MM.1S (cell line): Measurements from ENCODE around the gene SIAH1.

Experiments
- DNase-seq: peaks from one replicate; pipeline ENCODE4 v3.0.0-alpha.2; 2015
- H2AFZ ChIP-seq: fragments of 300-600 bp; sonication (generic); 2 replicates; pipeline ENCODE4 v1.6.0; 2016; ENCODE audit warnings: antibody characterized with exemption, low read length
- H3F3A ChIP-seq: fragments of 300-600 bp; sonication (generic); 2 replicates; pipeline ENCODE4 v1.6.1; 2016; ENCODE audit warnings: mild to moderate bottlenecking, antibody characterized with exemption, low read length, moderate library complexity, mixed read lengths; ENCODE audit not compliant: insufficient read depth
- H3K27ac ChIP-seq: fragments of 300-600 bp; sonication (generic); 2 replicates; pipeline ENCODE4 v1.5.1; 2016; ENCODE audit warnings: mild to moderate bottlenecking, low read length
- H3K27me3 ChIP-seq: fragments of 300-600 bp; sonication (generic); replicated peaks from 2 replicates; pipeline ENCODE4 v1.6.0; 2016; ENCODE audit warnings: low read length; ENCODE audit not compliant: insufficient read depth
- H3K36me3 ChIP-seq: fragments of 300-600 bp; sonication (generic); replicated peaks from 2 replicates; pipeline ENCODE4 v1.6.1; 2016; ENCODE audit warnings: mild to moderate bottlenecking, low read length, mixed read lengths; ENCODE audit not compliant: insufficient read depth
- H3K4me1 ChIP-seq: fragments of 300-600 bp; sonication (generic); 2 replicates; pipeline ENCODE4 v1.6.1; 2016; ENCODE audit warnings: low read length, mixed read lengths
- H3K4me2 ChIP-seq: fragments of 300-600 bp; sonication (generic); 2 replicates; pipeline ENCODE4 v1.6.0; 2016; ENCODE audit warnings: low read depth, low read length
- H3K4me3 ChIP-seq: fragments of 300-600 bp; sonication (generic); 2 replicates; pipeline ENCODE4 v1.5.1; 2016; ENCODE audit warnings: low read length, mixed read lengths
- H3K79me2 ChIP-seq: fragments of 300-600 bp; sonication (generic); 2 replicates; pipeline ENCODE4 v1.6.1; 2016; ENCODE audit warnings: mixed run types, low read length, mixed read lengths
- H3K9ac ChIP-seq: fragments of 300-600 bp; sonication (generic); 2 replicates; pipeline ENCODE4 v1.6.1; 2016; ENCODE audit warnings: low read length, mixed read lengths
- H3K9me2 ChIP-seq: fragments of 300-600 bp; sonication (generic); replicated peaks from 2 replicates; pipeline ENCODE4 v1.6.1; 2016; ENCODE audit warnings: mild to moderate bottlenecking, low read length, mixed read lengths; ENCODE audit not compliant: insufficient read depth
- H3K9me3 ChIP-seq: fragments of 300-600 bp; sonication (generic); replicated peaks from 2 replicates; pipeline ENCODE4 v1.6.1; 2016; ENCODE audit warnings: mild to moderate bottlenecking, low read length, mixed read lengths; ENCODE audit not compliant: insufficient read depth
- H4K20me1 ChIP-seq: fragments of 300-600 bp; sonication (generic); 2 replicates; pipeline ENCODE4 v1.6.1; 2016; ENCODE audit warnings: mild to moderate bottlenecking, low read length, moderate library complexity, mixed read lengths; ENCODE audit not compliant: insufficient read depth
- CTCF ChIP-seq: fragments of 300-600 bp; sonication (generic); IDR thresholded peaks from 2 replicates; pipeline ENCODE4 v1.5.1; 2016; ENCODE audit warnings: antibody characterized with exemption, low read length, mixed read lengths
- EZH2 ChIP-seq: fragments of 300-600 bp; sonication (generic); optimal IDR thresholded peaks from 2 replicates; pipeline ENCODE3; 2017; ENCODE audit warnings: low read depth, mild to moderate bottlenecking, antibody characterized with exemption, low read length, mixed read lengths
- EZH2phosphoT487 ChIP-seq: fragments of 300-600 bp; sonication (generic); IDR thresholded peaks from 2 replicates; pipeline ENCODE4 v1.6.1; 2018; ENCODE audit warnings: antibody characterized with exemption, low read length

Gene SIAH1

DNA sequence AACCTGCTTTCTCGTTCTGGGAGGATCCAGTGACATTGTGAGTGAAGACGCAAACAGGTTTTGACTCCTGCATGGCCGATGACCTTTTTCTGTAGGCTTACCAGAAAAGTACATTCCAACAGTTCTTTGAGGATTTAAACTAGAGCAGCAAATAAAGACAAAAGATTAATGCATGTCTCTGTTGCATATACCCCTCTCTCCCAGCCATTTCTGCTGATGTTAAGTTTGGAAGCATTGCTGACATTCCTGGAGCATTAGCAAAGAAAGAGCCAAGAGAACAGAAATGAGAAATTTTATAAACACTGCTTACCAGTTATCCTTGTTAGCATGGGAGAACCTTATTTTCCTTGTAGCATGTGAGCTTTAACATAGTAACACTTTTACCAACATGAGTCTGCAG lies 49.3 kb downstream of the SIAH1 start:
- H3K27ac ChIP-seq, result no peak overlapping the region
- no peaks in the 10 kb centered on the region for H3K9me2 ChIP-seq
- H3K79me2 ChIP-seq, result no peaks in the 10 kb centered on the region
- DNase-seq, result no peak
- no peak overlapping the region for H3K4me3 ChIP-seq
- no peaks in the 10 kb centered on the region for H3K4me1 ChIP-seq
- H2AFZ ChIP-seq, result no peak overlapping the region
- H3K9me3 ChIP-seq, result no peaks in the 10 kb centered on the region
- no peak overlapping the region for H3K4me2 ChIP-seq
- H3F3A ChIP-seq, result no peaks in the 10 kb centered on the region
- no peak overlapping the region for H3K9ac ChIP-seq
- no peaks in the 10 kb centered on the region for H4K20me1 ChIP-seq
- H3K27me3 ChIP-seq, result no peaks in the 10 kb centered on the region
- H3K36me3 ChIP-seq, result no peaks in the 10 kb centered on the region; the same call in 1 of the 2 replicates
- TF ChIP-seq EZH2 (no peak), EZH2phosphoT487 (no peak), CTCF (no peak)

DNA sequence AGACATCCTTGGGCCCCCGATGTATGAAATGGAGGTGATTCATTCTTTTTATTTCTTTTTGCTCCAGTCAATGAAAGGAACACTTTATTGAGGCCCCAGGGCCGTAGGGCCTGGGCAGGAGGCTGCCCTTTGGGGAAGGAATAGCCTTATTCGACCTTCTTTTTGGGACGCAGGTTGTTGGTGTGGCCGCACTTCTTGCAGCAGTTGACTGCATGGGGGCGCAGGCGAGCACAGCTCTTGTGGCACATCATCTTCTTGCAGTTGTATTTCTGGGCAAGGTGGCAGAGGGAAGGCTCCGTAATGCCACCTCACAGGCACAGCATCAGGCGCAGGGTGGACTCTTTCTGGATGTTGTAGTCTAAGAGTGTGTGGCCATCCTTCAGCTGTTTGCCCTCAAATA lies 50.9 kb downstream of the SIAH1 start:
- H3K27me3 ChIP-seq, result no peaks in the 10 kb centered on the region
- no peaks in the 10 kb centered on the region for H3K9me2 ChIP-seq
- H3K9me3 ChIP-seq, result no peaks in the 10 kb centered on the region
- H3K4me3 ChIP-seq, result no peak overlapping the region
- H3F3A ChIP-seq, result no peaks in the 10 kb centered on the region
- no peak overlapping the region for H3K4me2 ChIP-seq
- no peak overlapping the region for H3K9ac ChIP-seq
- H3K79me2 ChIP-seq, result no peaks in the 10 kb centered on the region
- H4K20me1 ChIP-seq, result no peaks in the 10 kb centered on the region
- TF ChIP-seq EZH2phosphoT487, result no peak
- no peak for TF ChIP-seq CTCF
- TF ChIP-seq EZH2, result no peak
- H3K36me3 ChIP-seq, result no peaks in the 10 kb centered on the region; the same call in 1 of the 2 replicates
- H3K27ac ChIP-seq, result no peak overlapping the region
- no peak overlapping the region for H2AFZ ChIP-seq
- H3K4me1 ChIP-seq, result no peaks in the 10 kb centered on the region
- no peak for DNase-seq

- no peak overlapping the region for H3K4me3 ChIP-seq
- TF ChIP-seq CTCF, result no peak
- no peak for TF ChIP-seq EZH2phosphoT487
- TF ChIP-seq EZH2, result no peak
- H3K9me3 ChIP-seq, result no peaks in the 10 kb centered on the region
- no peaks in the 10 kb centered on the region for H3F3A ChIP-seq
- no peaks in the 10 kb centered on the region for H3K4me1 ChIP-seq
- H3K79me2 ChIP-seq, result no peaks in the 10 kb centered on the region
- no peak for DNase-seq
- no peaks in the 10 kb centered on the region for H3K9me2 ChIP-seq
- no peaks in the 10 kb centered on the region for H3K27me3 ChIP-seq
- H3K9ac ChIP-seq, result no peak overlapping the region
- H4K20me1 ChIP-seq, result no peaks in the 10 kb centered on the region
- H3K36me3 ChIP-seq, result no peaks in the 10 kb centered on the region; the same call in 1 of the 2 replicates
- no peak overlapping the region for H2AFZ ChIP-seq
- no peak overlapping the region for H3K27ac ChIP-seq
- no peak overlapping the region for H3K4me2 ChIP-seq
Measured at GRCh38 chr16:48332978-48333377, 52.2 kb downstream of the SIAH1 start.

DNA sequence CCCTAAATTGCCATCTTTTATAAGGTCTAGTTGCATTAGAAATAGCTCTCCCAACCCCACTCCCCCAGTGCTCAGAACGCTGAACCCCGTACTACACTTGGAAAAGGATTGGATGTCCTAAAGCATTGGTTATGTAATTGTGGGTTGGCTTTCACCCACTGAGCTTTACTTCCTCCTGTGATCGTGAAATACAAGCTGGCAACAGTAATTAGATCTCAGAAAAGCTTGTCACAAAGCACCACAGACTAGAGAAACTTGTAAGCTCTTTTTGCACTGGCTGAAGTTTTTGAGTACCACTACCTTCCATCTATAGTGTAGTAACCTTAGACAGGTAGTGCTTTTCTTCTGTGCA lies 54.4 kb downstream of the SIAH1 start:
- Histone ChIP-seq H3K4me1 (no peaks in the 10 kb centered on the region), H3F3A (no peaks in the 10 kb centered on the region), H3K4me2 (no peak overlapping the region), H4K20me1 (no peaks in the 10 kb centered on the region), H2AFZ (no peak overlapping the region), H3K4me3 (no peak overlapping the region), H3K9me2 (no peaks in the 10 kb centered on the region), H3K9me3 (no peaks in the 10 kb centered on the region), H3K36me3 (no peaks in the 10 kb centered on the region; the same call in 1 of the 2 replicates), H3K9ac (no peak overlapping the region), H3K27ac (no peak overlapping the region), H3K79me2 (no peaks in the 10 kb centered on the region), H3K27me3 (no peaks in the 10 kb centered on the region)
- TF ChIP-seq CTCF (no peak), EZH2phosphoT487 (no peak), EZH2 (no peak)
- DNase-seq, result no peak
